GM12878 (cell line): ENCODE data around the gene PIGV. TPM values are rescaled to one million over a fixed set of nuclear protein-coding genes. Genes with fewer than 3 reads are reported as not detected.

ENCODE experiments used
- ATAC-seq: fragments of 200-7000 bp; cut with Tn5 transposase; 3 replicates; pipeline ENCODE4 v1.9.1; 2020; ENCODE audit warnings: mild to moderate bottlenecking, moderate library complexity
- BruUV-seq: library from RNA; stranded (reverse); fragments of 400-500 nt; replicated peaks from 2 replicates; lab custom pipeline; 2021; lab: Mats Ljungman, UMichigan
- CTCF ChIA-PET: fragments of 300-600 bp; sonication (Branson Sonifier 250); formaldehyde crosslinking; extraction: SDS; loops from one replicate; lab custom pipeline; 2021; ENCODE audit warnings: inconsistent platforms; lab: Yijun Ruan, JAX
- POLR2A ChIA-PET: fragments of 350-600 bp; formaldehyde crosslinking; extraction: SDS; loops from one replicate; lab custom pipeline; 2021; ENCODE audit warnings: inconsistent platforms; lab: Charles Lee
- RAD21 ChIA-PET: fragments of 300-600 bp; sonication (Branson Sonifier 250); formaldehyde crosslinking; loops from one replicate; lab custom pipeline; 2023; ENCODE audit warnings: antibody characterized with exemption; ENCODE audit not compliant: unreplicated experiment; lab: Charles Lee
- SMC1A ChIA-PET: fragments of 300-600 bp; sonication (Branson Sonifier 250); formaldehyde crosslinking; loops from one replicate; lab custom pipeline; 2023; ENCODE audit not compliant: unreplicated experiment, uncharacterized antibody; lab: Charles Lee
- DNase-seq: peaks from one replicate; pipeline ENCODE4 v3.0.0-alpha.2; 2011; ENCODE audit warnings: low read depth, low spot score
- FAIRE-seq: peaks from 3 replicates; lab custom pipeline; 2011; peaks lifted over from hg19 to GRCh38; lab: Jason Lieb, UNC
- H2AFZ ChIP-seq: 2 replicates; pipeline ENCODE4 v1.6.0; 2011; ENCODE audit warnings: low read depth, low read length, control low read depth; ENCODE audit not compliant: control insufficient read depth
- H3K27ac ChIP-seq: 2 replicates; pipeline ENCODE4 v1.5.1; 2011; ENCODE audit warnings: control low read depth; ENCODE audit not compliant: control insufficient read depth, insufficient read depth
- H3K27me3 ChIP-seq, 2 experiments: replicated peaks in 1 of 2; 2 replicates each; pipeline versions ENCODE4 v1.6.0 to v1.6.1; 2011; ENCODE audit warnings: low read length in 1 of 2; ENCODE audit not compliant: control insufficient read depth in 2 of 2, insufficient read depth in 2 of 2
- H3K36me3 ChIP-seq, 2 experiments: 2 replicates each; pipeline ENCODE4 v1.5.1; 2011; ENCODE audit warnings: low read length in 1 of 2; ENCODE audit not compliant: control insufficient read depth in 2 of 2, insufficient read depth in 2 of 2
- H3K4me1 ChIP-seq: 2 replicates; pipeline ENCODE4 v1.6.1; 2011; ENCODE audit warnings: mild to moderate bottlenecking, low read length, moderate library complexity, mixed read lengths; ENCODE audit not compliant: control insufficient read depth, insufficient read depth
- H3K4me2 ChIP-seq: 2 replicates; pipeline ENCODE4 v1.6.0; 2011; ENCODE audit warnings: control low read depth; ENCODE audit not compliant: control insufficient read depth, insufficient read depth
- H3K4me3 ChIP-seq: fragments of 200-600 bp; sonication (generic); 2 replicates; pipeline ENCODE4 v1.5.1; 2016
- H3K79me2 ChIP-seq: 2 replicates; pipeline ENCODE4 v1.6.0; 2011; ENCODE audit warnings: low read length; ENCODE audit not compliant: control insufficient read depth, insufficient read depth
- H3K9ac ChIP-seq: 2 replicates; pipeline ENCODE4 v1.8.0; 2011; ENCODE audit warnings: low read length, control low read depth, mixed read lengths; ENCODE audit not compliant: control insufficient read depth, insufficient read depth
- H3K9me3 ChIP-seq: replicated peaks from 3 replicates; pipeline ENCODE4 v1.5.1; 2011; ENCODE audit warnings: mild to moderate bottlenecking, low read length; ENCODE audit not compliant: control insufficient read depth, insufficient read depth
- H4K20me1 ChIP-seq: 2 replicates; pipeline ENCODE4 v1.6.0; 2011; ENCODE audit not compliant: control insufficient read depth, insufficient read depth
- E2F8 ChIP-seq: fragments of 450-650 bp; IDR thresholded peaks from 2 replicates; pipeline ENCODE4 v1.6.1; 2018; ENCODE audit warnings: mild to moderate bottlenecking, low read depth, moderate library complexity; ENCODE audit not compliant: partially characterized antibody
- EED ChIP-seq: sonication (generic); IDR thresholded peaks from 2 replicates; pipeline ENCODE4 v1.6.1; 2016; ENCODE audit warnings: antibody characterized with exemption, low read depth
- ETV6 ChIP-seq, 2 experiments: fragments of 450-650 bp in 1 of 2; IDR thresholded peaks in 1 of 2; conservative IDR thresholded peaks in 1 of 2; 2 replicates each; pipeline ENCODE4 v1.6.1; 2014; ENCODE audit warnings: antibody characterized with exemption in 1 of 2, borderline replicate concordance in 1 of 2, low read depth in 1 of 2, mild to moderate bottlenecking in 1 of 2, moderate library complexity in 1 of 2
- FOXK2 ChIP-seq: fragments of 450-650 bp; IDR thresholded peaks from 2 replicates; pipeline ENCODE4 v1.6.1; 2017; ENCODE audit warnings: mild to moderate bottlenecking, moderate library complexity
- GATAD2B ChIP-seq: fragments of 450-650 bp; conservative IDR thresholded peaks from 2 replicates; pipeline ENCODE4 v1.6.1; 2017; ENCODE audit warnings: low read depth, mild to moderate bottlenecking, moderate library complexity
- KAT2A ChIP-seq: conservative IDR thresholded peaks from 2 replicates; pipeline ENCODE4 v1.6.1; 2011; ENCODE audit warnings: low read depth, low read length; ENCODE audit not compliant: control insufficient read depth
- MYC ChIP-seq: IDR thresholded peaks from 2 replicates; pipeline ENCODE4 v1.6.1; 2011; ENCODE audit warnings: mild to moderate bottlenecking, low read length, moderate library complexity, inconsistent platforms; ENCODE audit not compliant: insufficient read depth, insufficient replicate concordance, insufficient read length, severe bottlenecking
- NR2F1 ChIP-seq: fragments of 450-650 bp; conservative IDR thresholded peaks from 2 replicates; pipeline ENCODE4 v1.6.1; 2017; ENCODE audit warnings: mild to moderate bottlenecking
- PBX3 ChIP-seq: IDR thresholded peaks from 2 replicates; pipeline ENCODE4 v1.6.1; 2011; ENCODE audit warnings: mild to moderate bottlenecking, low read depth, low read length, moderate library complexity; ENCODE audit not compliant: insufficient replicate concordance
- POLR2AphosphoS2 ChIP-seq: IDR thresholded peaks from 2 replicates; pipeline ENCODE4 v1.6.1; 2011; ENCODE audit warnings: low read depth, mild to moderate bottlenecking, low read length, improper control_type of control experiment, moderate library complexity
- RUNX3 ChIP-seq: IDR thresholded peaks from 2 replicates; pipeline ENCODE4 v1.6.1; 2012; ENCODE audit warnings: low read length, inconsistent platforms
- SMAD5 ChIP-seq: IDR thresholded peaks from 2 replicates; pipeline ENCODE4 v1.6.1; 2016; ENCODE audit warnings: antibody characterized with exemption, low read depth
- SUPT20H ChIP-seq: IDR thresholded peaks from 2 replicates; pipeline ENCODE4 v1.6.1; 2011; ENCODE audit warnings: low read depth, mild to moderate bottlenecking, low read length, moderate library complexity, borderline replicate concordance; ENCODE audit not compliant: control insufficient read depth
- ZNF24 ChIP-seq: fragments of 450-650 bp; IDR thresholded peaks from 2 replicates; pipeline ENCODE4 v1.6.1; 2017; ENCODE audit warnings: antibody characterized with exemption, mild to moderate bottlenecking
- ZNF687 ChIP-seq: fragments of 450-650 bp; IDR thresholded peaks from 2 replicates; pipeline ENCODE4 v1.6.1; 2017; ENCODE audit warnings: mild to moderate bottlenecking, moderate library complexity
- ZSCAN29 ChIP-seq: fragments of 450-650 bp; IDR thresholded peaks from 2 replicates; pipeline ENCODE4 v1.6.1; 2017; ENCODE audit warnings: mild to moderate bottlenecking, moderate library complexity
- WGBS: methylation state at CpG from one replicate; pipeline ENCODE4 v1.1.6; 2016; ENCODE audit warnings: low lambda C conversion rate; ENCODE audit not compliant: insufficient replicate concordance, insufficient coverage; ENCODE audit errors: missing lambda C conversion rate; 5-methylcytosine and 5-hydroxymethylcytosine counted together
- in situ Hi-C: fragments of 300-500 bp; cut with MboI; formaldehyde crosslinking; loops from 9 replicates; pipeline ENCODE4 v1.14.3; 2018; ENCODE audit warnings: mixed read lengths
- intact Hi-C: fragments of 100-400 bp; cut with micrococcal nuclease; formaldehyde crosslinking; loops from one replicate; pipeline ENCODE4 v1.14.2; 2022; ENCODE audit not compliant: unreplicated experiment
- polyA plus RNA-seq, 11 experiments: library from polyadenylated mRNA; depleted of rRNA in 4 of 11; unstranded in 6 of 11; stranded (reverse) in 5 of 11; fragments of >200 nt; fragmentation: Nextera tagmentation in 4 of 11; fragmentation: Illumina TruSeq in 1 of 11; extraction: Ambion mirVana in 4 of 11; extraction: Trizol in 1 of 11; gene quantifications; 1 replicate in 1 of 11; 2 replicates in 10 of 11; pipeline versions ENCODE4 v1.2.1 to v1.2.3, GENCODE V29; 2011 to 2016; ENCODE audit warnings: inconsistent platforms in 2 of 11, missing spikeins in 2 of 11, low read depth in 1 of 11
- total RNA-seq, 4 experiments: library from RNA; depleted of rRNA in 3 of 4; stranded (reverse); fragments of >200 nt in 3 of 4; fragmentation: Illumina TruSeq in 1 of 4; extraction: Trizol in 1 of 4; gene quantifications; 2 replicates each; pipeline versions ENCODE4 v1.2.1 to v1.2.3, GENCODE V29; 2013 to 2021

The PIGV gene
- total and polyA plus RNA-seq, 10 of the 15 experiments (the other 5 are each of a cell fraction or from before 2014, with no cell fraction given) = 8.8 to 18.1 (median 11.9) TPM

- Histone ChIP-seq H3K27me3 (no peaks in the 10 kb centered on the region), H4K20me1 (no peaks in the 10 kb centered on the region), H2AFZ (no peak overlapping the region), H3K9ac (no peak overlapping the region), H3K36me3 (peaks cover 19 to 41% of the 10 kb centered on the region in 2 experiments), H3K9me3 (no peaks in the 10 kb centered on the region), H3K4me3 (no peak overlapping the region), H3K79me2 (peaks cover 54% of the 10 kb centered on the region), H3K4me2 (no peak overlapping the region), H3K27ac (no peak overlapping the region), H3K4me1 (peaks cover 23% of the 10 kb centered on the region)
- CTCF ChIA-PET = interaction anchor here (0.8 to 2.8 kb wide), 6 partner anchors 32 to 251 kb away, joined by 3 to 11 read pairs (median 4); partner anchors contain the start of gene PIGV
- no TSS peak for BruUV-seq
- no peak for ATAC-seq
- POLR2A ChIA-PET = interaction anchor here (0.5 to 1.1 kb wide), 4 partner anchors 10 to 141 kb away, joined by 3 to 7 read pairs (median 4); partner anchors contain the start of gene ARID1A
- RAD21 ChIA-PET = interaction anchor here (1.2 to 1.8 kb wide), 2 partner anchors 23 to 70 kb away, joined by 3 to 6 read pairs; no protein-coding TSS in a partner anchor
- DNase-seq = no peak
- no peak for FAIRE-seq
- SMC1A ChIA-PET = interaction anchor here (0.7 to 11.2 kb wide), 13 partner anchors 12 to 144 kb away, joined by 3 to 135 read pairs (median 5); partner anchors contain the start of gene PIGV
- intact Hi-C loops (no loop called here), in situ Hi-C loops (no loop called here)
- 89% methylated on average over 5 of the region's 5 CpGs for WGBS
- TF ChIP-seq SMAD5 = no peak
- no peak for TF ChIP-seq NR2F1
- no peak for TF ChIP-seq FOXK2
- no peak for TF ChIP-seq ETV6 (conservative IDR thresholded peaks at IDR 0.05 in 1 of 2, IDR thresholded peaks at IDR 0.05 in 1 of 2; ENCODE audit: borderline replicate concordance in 1 of 2, low read depth in 1 of 2)
- TF ChIP-seq ZNF687 = no peak
- no peak for TF ChIP-seq E2F8
- TF ChIP-seq KAT2A = no peak
- no peak for TF ChIP-seq ZSCAN29
- no peak for TF ChIP-seq POLR2AphosphoS2
- TF ChIP-seq ZNF24 = no peak
- no peak for TF ChIP-seq RUNX3
- no peak for TF ChIP-seq EED
- no peak for TF ChIP-seq PBX3
- TF ChIP-seq SUPT20H = no peak
- TF ChIP-seq MYC = no peak
- no peak for TF ChIP-seq GATAD2B
Measured at GRCh38 chr1:26747048-26747447, 40.7 kb upstream of the PIGV start.
